Measurements from ENCODE around the gene LAG3.
A peak's percentile ranks its signal among the peaks of the same experiment; 100 is the strongest.

Gene LAG3

GRCh38 chr12:6827437-6827911, 55.2 kb downstream of the LAG3 start:
- Mint-ChIP-seq H3K9me3 (no peaks in the 10 kb centered on the region), H3K27ac (peak overlapping the region; percentile 68), H3K4me1 (peaks cover 82% of the 10 kb centered on the region), H3K36me3 (ENCODE audit: low read depth) (peaks cover 29% of the 10 kb centered on the region), H3K4me3 (peak overlapping the region; percentile 78), H3K27me3 (ENCODE audit: low read depth, poor library complexity) (peaks cover 16% of the 10 kb centered on the region)
- TF ChIP-seq CTCF (IDR thresholded peaks at IDR 0.05): no peak
- peak; percentile 92 for DNase-seq
